ENCODE data around the gene SERPING1. TPM values are rescaled to one million over a fixed set of nuclear protein-coding genes. Genes with fewer than 3 reads are reported as not detected.

Gene SERPING1
- total RNA-seq, 1 experiment from 2014 or later = 1.3 TPM

DNA sequence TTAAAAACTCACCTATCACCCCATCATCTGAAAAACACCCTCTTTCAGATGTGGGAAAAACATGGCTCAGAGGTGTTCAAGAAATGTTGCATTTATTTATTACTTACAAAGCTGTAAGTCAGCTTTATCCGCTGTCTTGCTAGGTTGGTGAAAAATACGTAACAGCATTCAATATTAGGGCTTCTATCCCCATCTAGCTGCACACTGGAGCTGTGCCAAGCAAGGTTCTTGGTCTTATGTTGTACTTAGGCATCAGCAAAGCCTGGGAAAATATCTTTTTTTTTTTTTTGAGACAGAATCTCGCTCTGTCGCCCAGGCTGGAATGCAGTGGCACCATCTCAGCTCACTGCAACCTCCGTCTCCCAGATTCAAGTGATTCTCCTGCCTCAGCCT lies 7.5 kb downstream of the SERPING1 start:
- ChIA-PET CTCF (no interaction called here), POLR2A (no interaction called here)
- H3K9me3 ChIP-seq (ENCODE audit: control insufficient read depth, insufficient read depth, low read depth, low read length) = no peaks in the 10 kb centered on the region

DNA sequence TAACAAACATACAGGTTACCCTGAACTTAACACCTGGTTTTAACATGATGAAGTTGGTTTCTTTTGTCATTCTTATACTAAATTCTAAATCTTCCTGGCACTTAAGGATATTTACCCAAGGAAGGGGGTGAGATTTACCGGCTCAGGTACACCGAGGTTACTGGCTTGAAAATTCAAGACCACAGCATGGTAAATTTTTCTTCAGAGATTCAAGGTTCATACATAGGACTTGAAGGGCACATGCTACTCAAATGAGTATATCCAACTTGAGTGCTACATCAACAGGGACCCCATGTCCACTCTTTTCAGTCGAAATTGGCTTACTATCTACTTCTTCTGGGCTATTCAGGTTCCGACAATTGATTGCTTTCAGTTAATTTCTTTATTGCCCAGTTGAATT lies 12.7 kb downstream of the SERPING1 start:
- intact Hi-C loops (cut with micrococcal nuclease; ENCODE audit: unreplicated experiment) (no loop called here), in situ Hi-C loops (cut with HindIII; ENCODE audit: low pct_unique_long_range_greater_than_20kb, low sequenced_read_pairs) (no loop called here)
- Histone ChIP-seq H3K27me3 (ENCODE audit: control insufficient read depth, insufficient read depth, low read length) (peaks cover 4% of the 10 kb centered on the region; the same call in 1 of the 2 replicates), H3K4me3 (ENCODE audit: low read depth in 2 of 2, low read length in 2 of 2) (no peak overlapping the region), H3K27ac (ENCODE audit: low read length) (no peak overlapping the region), H3K4me1 (ENCODE audit: control insufficient read depth, insufficient read depth, low read length) (no peaks in the 10 kb centered on the region), H3K36me3 (ENCODE audit: control insufficient read depth, insufficient read depth, low read length) (no peaks in the 10 kb centered on the region), H3K9me3 (ENCODE audit: control insufficient read depth, insufficient read depth, low read depth, low read length) (no peaks in the 10 kb centered on the region)
- TF ChIP-seq SIN3A (IDR thresholded peaks at IDR 0.05; ENCODE audit: borderline replicate concordance, insufficient read depth, low read depth, low read length) = no peak
- TF ChIP-seq, protein P1, sequence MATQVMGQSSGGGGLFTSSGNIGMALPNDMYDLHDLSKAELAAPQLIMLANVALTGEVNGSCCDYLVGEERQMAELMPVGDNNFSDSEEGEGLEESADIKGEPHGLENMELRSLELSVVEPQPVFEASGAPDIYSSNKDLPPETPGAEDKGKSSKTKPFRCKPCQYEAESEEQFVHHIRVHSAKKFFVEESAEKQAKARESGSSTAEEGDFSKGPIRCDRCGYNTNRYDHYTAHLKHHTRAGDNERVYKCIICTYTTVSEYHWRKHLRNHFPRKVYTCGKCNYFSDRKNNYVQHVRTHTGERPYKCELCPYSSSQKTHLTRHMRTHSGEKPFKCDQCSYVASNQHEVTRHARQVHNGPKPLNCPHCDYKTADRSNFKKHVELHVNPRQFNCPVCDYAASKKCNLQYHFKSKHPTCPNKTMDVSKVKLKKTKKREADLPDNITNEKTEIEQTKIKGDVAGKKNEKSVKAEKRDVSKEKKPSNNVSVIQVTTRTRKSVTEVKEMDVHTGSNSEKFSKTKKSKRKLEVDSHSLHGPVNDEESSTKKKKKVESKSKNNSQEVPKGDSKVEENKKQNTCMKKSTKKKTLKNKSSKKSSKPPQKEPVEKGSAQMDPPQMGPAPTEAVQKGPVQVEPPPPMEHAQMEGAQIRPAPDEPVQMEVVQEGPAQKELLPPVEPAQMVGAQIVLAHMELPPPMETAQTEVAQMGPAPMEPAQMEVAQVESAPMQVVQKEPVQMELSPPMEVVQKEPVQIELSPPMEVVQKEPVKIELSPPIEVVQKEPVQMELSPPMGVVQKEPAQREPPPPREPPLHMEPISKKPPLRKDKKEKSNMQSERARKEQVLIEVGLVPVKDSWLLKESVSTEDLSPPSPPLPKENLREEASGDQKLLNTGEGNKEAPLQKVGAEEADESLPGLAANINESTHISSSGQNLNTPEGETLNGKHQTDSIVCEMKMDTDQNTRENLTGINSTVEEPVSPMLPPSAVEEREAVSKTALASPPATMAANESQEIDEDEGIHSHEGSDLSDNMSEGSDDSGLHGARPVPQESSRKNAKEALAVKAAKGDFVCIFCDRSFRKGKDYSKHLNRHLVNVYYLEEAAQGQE (IDR thresholded peaks at IDR 0.05; ENCODE audit: insufficient read depth in 1 of 2, low read depth in 2 of 2, low read length in 1 of 2) = no peak
- no peak for TF ChIP-seq POLR2AphosphoS5 (IDR thresholded peaks at IDR 0.05; ENCODE audit: low read depth, low read length)
- no peak for TF ChIP-seq TCF7L2 (IDR thresholded peaks at IDR 0.05; ENCODE audit: low read depth, low read length)
- TF ChIP-seq, protein P2, sequence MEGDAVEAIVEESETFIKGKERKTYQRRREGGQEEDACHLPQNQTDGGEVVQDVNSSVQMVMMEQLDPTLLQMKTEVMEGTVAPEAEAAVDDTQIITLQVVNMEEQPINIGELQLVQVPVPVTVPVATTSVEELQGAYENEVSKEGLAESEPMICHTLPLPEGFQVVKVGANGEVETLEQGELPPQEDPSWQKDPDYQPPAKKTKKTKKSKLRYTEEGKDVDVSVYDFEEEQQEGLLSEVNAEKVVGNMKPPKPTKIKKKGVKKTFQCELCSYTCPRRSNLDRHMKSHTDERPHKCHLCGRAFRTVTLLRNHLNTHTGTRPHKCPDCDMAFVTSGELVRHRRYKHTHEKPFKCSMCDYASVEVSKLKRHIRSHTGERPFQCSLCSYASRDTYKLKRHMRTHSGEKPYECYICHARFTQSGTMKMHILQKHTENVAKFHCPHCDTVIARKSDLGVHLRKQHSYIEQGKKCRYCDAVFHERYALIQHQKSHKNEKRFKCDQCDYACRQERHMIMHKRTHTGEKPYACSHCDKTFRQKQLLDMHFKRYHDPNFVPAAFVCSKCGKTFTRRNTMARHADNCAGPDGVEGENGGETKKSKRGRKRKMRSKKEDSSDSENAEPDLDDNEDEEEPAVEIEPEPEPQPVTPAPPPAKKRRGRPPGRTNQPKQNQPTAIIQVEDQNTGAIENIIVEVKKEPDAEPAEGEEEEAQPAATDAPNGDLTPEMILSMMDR (IDR thresholded peaks at IDR 0.05) = no peak
- no peak for ATAC-seq
- POLR2A ChIA-PET = no interaction called here
- DNase-seq (ENCODE audit: low read depth, low spot score) = no peak
- no TSS peak for BruUV-seq (replicated peaks)
- CTCF ChIA-PET = no interaction called here

More for the DNA sequence above, 7.5 kb downstream of the SERPING1 start:
- in situ Hi-C loops (cut with HindIII; ENCODE audit: low pct_unique_long_range_greater_than_20kb, low sequenced_read_pairs) = no loop called here
- no peaks in the 10 kb centered on the region for H3K4me1 ChIP-seq (ENCODE audit: control insufficient read depth, insufficient read depth, low read length)
- DNase-seq (ENCODE audit: low read depth, low spot score) = no peak
- intact Hi-C loops (cut with micrococcal nuclease; ENCODE audit: unreplicated experiment) = no loop called here
- ATAC-seq = no peak
- no peaks in the 10 kb centered on the region for H3K36me3 ChIP-seq (ENCODE audit: control insufficient read depth, insufficient read depth, low read length)
- no TSS peak for BruUV-seq (replicated peaks)
- H3K27ac ChIP-seq (ENCODE audit: low read length) = no peak overlapping the region
- peaks cover 3% of the 10 kb centered on the region; the same call in 1 of the 2 replicates for H3K27me3 ChIP-seq (ENCODE audit: control insufficient read depth, insufficient read depth, low read length)
- TF ChIP-seq, protein P1 (IDR thresholded peaks at IDR 0.05; ENCODE audit: insufficient read depth in 1 of 2, low read depth in 2 of 2, low read length in 1 of 2) = no peak
- no peak for TF ChIP-seq POLR2AphosphoS5 (IDR thresholded peaks at IDR 0.05; ENCODE audit: low read depth, low read length)
- no peak for TF ChIP-seq SIN3A (IDR thresholded peaks at IDR 0.05; ENCODE audit: borderline replicate concordance, insufficient read depth, low read depth, low read length)
- no peak for TF ChIP-seq TCF7L2 (IDR thresholded peaks at IDR 0.05; ENCODE audit: low read depth, low read length)
- TF ChIP-seq, protein P2 (IDR thresholded peaks at IDR 0.05) = no peak
- no peak overlapping the region for H3K4me3 ChIP-seq (ENCODE audit: low read depth in 2 of 2, low read length in 2 of 2)
